CD8-positive, alpha-beta memory T cell (primary cell): Measurements from ENCODE around the gene SMCO1. TPM values are rescaled to one million over a fixed set of nuclear protein-coding genes. Genes with fewer than 3 reads are reported as not detected.
A peak's percentile ranks its signal among the peaks of the same experiment; 100 is the strongest.
"Not testable (repeated sequence)": the region's sequence is repeated elsewhere in the genome, so short reads cannot be mapped to it uniquely, and the experiment has no call there.

ENCODE experiments used
- CTCF ChIA-PET: fragments of 350-600 bp; sonication (Branson Sonifier 250); formaldehyde crosslinking; loops from one replicate; lab custom pipeline; 2021; ENCODE audit warnings: antibody characterized with exemption; lab: Charles Lee
- POLR2A ChIA-PET: fragments of 350-600 bp; sonication (Branson Sonifier 250); formaldehyde crosslinking; loops from one replicate; lab custom pipeline; 2021; ENCODE audit warnings: antibody characterized with exemption; lab: Charles Lee
- DNase-seq, 5 donors: peaks; one replicate each; pipeline versions ENCODE4 v3.0.0 to v3.0.0-alpha.2; 2020 to 2022; ENCODE audit warnings: mixed read lengths in 1 of 5
- H3K27ac ChIP-seq: one replicate; pipeline ENCODE4 v1.7.0; 2013; ENCODE audit warnings: low read depth, mild to moderate bottlenecking, low read length, moderate library complexity
- H3K27me3 ChIP-seq: 2 replicates; pipeline ENCODE4 v1.7.0; 2013; ENCODE audit warnings: low read length, mild to moderate bottlenecking; ENCODE audit not compliant: insufficient read depth, poor library complexity, severe bottlenecking
- H3K36me3 ChIP-seq: 2 replicates; pipeline ENCODE4 v1.7.0; 2013; ENCODE audit warnings: mild to moderate bottlenecking, low read length, moderate library complexity; ENCODE audit not compliant: insufficient read depth
- H3K4me1 ChIP-seq: 2 replicates; pipeline ENCODE4 v1.7.0; 2013; ENCODE audit warnings: mild to moderate bottlenecking, low read length, moderate library complexity; ENCODE audit not compliant: insufficient read depth
- H3K4me3 ChIP-seq: 2 replicates; pipeline ENCODE4 v1.7.0; 2013; ENCODE audit warnings: mild to moderate bottlenecking, low read length
- H3K9me3 ChIP-seq: 2 replicates; pipeline ENCODE4 v1.7.0; 2013; ENCODE audit warnings: mild to moderate bottlenecking, low read length
- H3K27ac Mint-ChIP-seq, 8 donors: one replicate each; pipeline ENCODE4 v1.8.0; 2020 to 2021; ENCODE audit warnings: mixed read lengths in 8 of 8, mild to moderate bottlenecking in 6 of 8, inconsistent platforms in 3 of 8, moderate library complexity in 3 of 8
- H3K27me3 Mint-ChIP-seq, 2 donors: one replicate each; pipeline ENCODE4 v1.8.0; 2020 to 2021; ENCODE audit warnings: mixed read lengths in 2 of 2, mild to moderate bottlenecking in 1 of 2, moderate library complexity in 1 of 2
- H3K36me3 Mint-ChIP-seq, 3 donors: one replicate each; pipeline ENCODE4 v1.8.0; 2020 to 2021; ENCODE audit warnings: mixed read lengths in 3 of 3, inconsistent platforms in 1 of 3, mild to moderate bottlenecking in 1 of 3
- H3K4me1 Mint-ChIP-seq, 3 donors: one replicate each; pipeline ENCODE4 v1.8.0; 2020 to 2021; ENCODE audit warnings: mixed read lengths in 3 of 3, inconsistent platforms in 1 of 3, mild to moderate bottlenecking in 1 of 3
- H3K4me3 Mint-ChIP-seq, 7 donors: one replicate each; pipeline ENCODE4 v1.8.0; 2020 to 2021; ENCODE audit warnings: mixed read lengths in 7 of 7, mild to moderate bottlenecking in 6 of 7, moderate library complexity in 4 of 7, inconsistent platforms in 2 of 7
- H3K9me3 Mint-ChIP-seq, 5 donors: one replicate each; pipeline ENCODE4 v1.8.0; 2020 to 2022; ENCODE audit warnings: mixed read lengths in 5 of 5, mild to moderate bottlenecking in 3 of 5, moderate library complexity in 2 of 5, inconsistent platforms in 1 of 5
- polyA plus RNA-seq: library from polyadenylated mRNA; unstranded; fragments of 300-500 nt; fragmentation: Illumina TruSeq; gene quantifications from one replicate; pipeline ENCODE4 v1.2.3, GENCODE V29; 2021
- total RNA-seq, 2 experiments: library from RNA; stranded (reverse); gene quantifications; one replicate each; pipeline ENCODE4 v1.2.3, GENCODE V29; 2021

Gene SMCO1
- total and polyA plus RNA-seq, 3 experiments from 2014 or later: not detected

- H3K9me3 ChIP-seq: peaks cover 25% of the 10 kb centered on the region
- H3K27me3 Mint-ChIP-seq: peaks cover 5 to 13% of the 10 kb centered on the region in 2 donors
- POLR2A ChIA-PET: not testable (repeated sequence)
Measured at GRCh38 chr3:196521291-196521690, 6.1 kb upstream of the SMCO1 start.

DNA sequence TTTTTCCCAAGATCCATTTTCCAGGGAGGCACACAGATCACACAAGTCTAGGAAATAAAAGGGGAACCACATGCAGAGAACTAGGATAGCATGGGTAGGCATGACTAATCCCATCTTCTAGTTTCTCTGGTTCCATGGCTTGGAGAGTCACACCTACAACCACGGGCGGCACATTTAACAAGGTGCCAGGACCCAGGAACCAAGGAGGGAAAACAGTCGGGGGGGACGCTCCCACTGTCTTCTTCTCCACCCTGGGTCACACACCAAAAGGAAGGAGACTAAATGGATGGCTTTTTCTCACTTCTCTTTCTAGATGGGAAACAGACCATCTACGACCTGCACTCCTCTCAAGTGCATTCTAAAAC is 4.6 kb upstream of the SMCO1 start:
- peaks cover 28 to 52% (median 47%) of the 10 kb centered on the region in 5 donors for H3K9me3 Mint-ChIP-seq
- ChIA-PET CTCF (interaction anchor here (1.2 to 2.0 kb wide), 3 partner anchors 34 to 266 kb away, joined by 3 to 10 read pairs (median 7); no protein-coding TSS in a partner anchor), POLR2A (no interaction called here)
- Histone ChIP-seq H3K4me1 (no peaks in the 10 kb centered on the region), H3K27me3 (no peaks in the 10 kb centered on the region), H3K9me3 (peaks cover 25% of the 10 kb centered on the region), H3K27ac (no peak overlapping the region), H3K36me3 (no peaks in the 10 kb centered on the region), H3K4me3 (no peak overlapping the region)
- peak in 1 of 5 donors; percentile 18 for DNase-seq
- peaks cover 2 to 9% of the 10 kb centered on the region in 2 donors for H3K27me3 Mint-ChIP-seq
- no peak overlapping the region for H3K27ac Mint-ChIP-seq
- H3K36me3 Mint-ChIP-seq: peaks cover 0 to 22% (median 6%) of the 10 kb centered on the region in 3 donors
- peak overlapping the region in 1 of 7 donors; percentile 23 for H3K4me3 Mint-ChIP-seq
- peaks cover 0 to 1% (median 0%) of the 10 kb centered on the region in 3 donors for H3K4me1 Mint-ChIP-seq

More at GRCh38 chr3:196521291-196521690, 6.1 kb upstream of the SMCO1 start:
- H3K27me3 ChIP-seq, DNase-seq, H3K4me1 ChIP-seq, H3K4me3 ChIP-seq, H3K27ac ChIP-seq, H3K27ac Mint-ChIP-seq, H3K4me3 Mint-ChIP-seq, H3K36me3 ChIP-seq, H3K4me1 Mint-ChIP-seq: not testable (repeated sequence)
- H3K9me3 Mint-ChIP-seq: peaks cover 28 to 49% (median 44%) of the 10 kb centered on the region in 5 donors
- peaks cover 0 to 22% (median 6%) of the 10 kb centered on the region in 3 donors for H3K36me3 Mint-ChIP-seq
- CTCF ChIA-PET: interaction anchor here (1.4 to 2.5 kb wide), 2 partner anchors 267 to 268 kb away, joined by 7 to 20 read pairs; no protein-coding TSS in a partner anchor

DNA sequence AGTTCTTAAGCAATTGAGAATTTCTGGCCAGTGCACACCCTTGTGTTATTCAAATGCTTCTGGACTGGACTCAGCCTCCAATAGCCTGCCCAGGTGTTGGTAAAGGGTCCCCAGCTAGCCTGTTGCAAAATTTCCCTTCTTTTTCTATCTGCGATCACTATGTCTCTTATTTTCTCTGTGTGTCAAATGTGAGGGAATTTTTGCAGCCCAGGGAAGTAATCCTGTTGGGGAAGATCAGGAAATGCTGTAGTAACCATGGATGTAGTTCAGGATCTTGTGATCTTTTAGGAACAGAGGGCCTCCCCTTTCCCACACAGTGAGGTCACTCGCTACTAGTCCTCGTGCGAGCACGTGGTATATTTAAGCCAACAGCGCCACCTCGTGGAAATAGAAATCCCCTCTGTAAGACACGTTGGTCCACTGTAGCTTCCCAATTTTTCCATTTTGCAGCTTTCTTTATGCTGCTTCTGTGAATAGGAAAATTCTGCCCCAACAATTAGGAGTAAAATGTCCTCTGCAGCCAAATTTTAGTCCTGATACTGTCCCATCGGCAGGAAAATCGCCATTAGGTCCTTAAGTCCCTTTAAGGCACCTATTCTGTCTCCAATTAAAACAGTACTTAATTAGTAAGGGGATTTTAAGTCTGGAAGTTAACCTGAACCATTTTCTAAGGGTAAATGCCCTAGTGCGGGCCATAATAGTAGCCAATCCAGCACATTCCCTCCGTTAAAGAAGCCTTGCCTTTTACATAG is 4.0 kb upstream of the SMCO1 start:
- Histone ChIP-seq H3K9me3 (peaks cover 25% of the 10 kb centered on the region), H3K27ac (no peak overlapping the region), H3K4me1 (no peaks in the 10 kb centered on the region), H3K4me3 (no peak overlapping the region), H3K36me3 (no peaks in the 10 kb centered on the region), H3K27me3 (no peaks in the 10 kb centered on the region)
- H3K4me3 Mint-ChIP-seq: no peak overlapping the region
- H3K4me1 Mint-ChIP-seq: peaks cover 0 to 1% (median 0%) of the 10 kb centered on the region in 3 donors
- CTCF ChIA-PET: interaction anchor here (0.8 to 2.2 kb wide), 4 partner anchors 10 to 265 kb away, joined by 3 to 10 read pairs (median 4); no protein-coding TSS in a partner anchor
- peaks cover 2 to 9% of the 10 kb centered on the region in 2 donors for H3K27me3 Mint-ChIP-seq
- H3K27ac Mint-ChIP-seq: no peak overlapping the region
- POLR2A ChIA-PET: no interaction called here
- H3K36me3 Mint-ChIP-seq: peaks cover 0 to 22% (median 6%) of the 10 kb centered on the region in 3 donors
- peaks cover 28 to 52% (median 47%) of the 10 kb centered on the region in 5 donors for H3K9me3 Mint-ChIP-seq
- DNase-seq: peak; percentile 28 to 72 (median 40)

- H3K9me3 Mint-ChIP-seq: peaks cover 28 to 52% (median 47%) of the 10 kb centered on the region in 5 donors
- ChIA-PET CTCF (interaction anchor here (1.3 to 2.2 kb wide), 3 partner anchors 10 to 264 kb away, joined by 4 to 10 read pairs (median 6); no protein-coding TSS in a partner anchor), POLR2A (no interaction called here)
- Histone ChIP-seq H3K27me3 (no peaks in the 10 kb centered on the region), H3K36me3 (no peaks in the 10 kb centered on the region), H3K9me3 (peaks cover 25% of the 10 kb centered on the region), H3K4me1 (no peaks in the 10 kb centered on the region), H3K4me3 (no peak overlapping the region), H3K27ac (no peak overlapping the region)
- H3K4me3 Mint-ChIP-seq: no peak overlapping the region
- H3K27ac Mint-ChIP-seq: no peak overlapping the region
- H3K36me3 Mint-ChIP-seq: peaks cover 0 to 27% (median 6%) of the 10 kb centered on the region in 3 donors
- peaks cover 0 to 1% (median 0%) of the 10 kb centered on the region in 3 donors for H3K4me1 Mint-ChIP-seq
- peaks cover 2 to 9% of the 10 kb centered on the region in 2 donors for H3K27me3 Mint-ChIP-seq
- DNase-seq: no peak
Measured at GRCh38 chr3:196517919-196518318, 2.8 kb upstream of the SMCO1 start.

DNA sequence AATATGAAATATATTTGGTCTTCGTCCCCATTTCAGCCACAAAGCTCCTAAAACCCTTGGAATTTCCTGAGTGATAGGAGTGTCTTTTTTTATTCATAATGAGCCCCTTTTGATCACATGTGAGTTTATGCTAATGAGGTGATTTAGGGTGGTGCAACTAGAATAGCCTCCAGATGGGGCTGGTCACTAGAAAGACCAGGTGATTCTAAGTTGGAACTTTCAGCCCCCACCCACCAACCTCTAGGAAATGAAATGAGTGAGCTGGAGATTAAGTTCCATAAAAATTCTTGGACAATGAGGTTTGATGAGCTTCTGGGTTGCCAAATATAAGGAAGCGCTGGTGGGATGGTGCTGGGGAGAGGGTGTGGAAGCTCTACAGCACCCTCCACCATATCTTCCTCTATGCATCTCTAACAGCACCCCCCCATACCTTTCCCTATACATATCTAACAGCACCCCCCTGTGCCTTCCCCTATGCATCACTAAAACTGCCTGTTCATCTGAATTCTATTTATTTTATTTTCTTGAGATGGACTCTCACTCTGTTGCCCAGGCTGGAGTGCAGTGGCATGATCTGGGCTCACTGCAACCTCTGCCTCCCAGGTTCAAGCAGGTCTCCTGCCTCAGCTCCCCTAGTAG is 2.1 kb upstream of the SMCO1 start:
- H3K36me3 ChIP-seq: no peaks in the 10 kb centered on the region
- peak overlapping the region in 1 of 8 donors; percentile 50 for H3K27ac Mint-ChIP-seq
- H3K4me1 ChIP-seq: no peaks in the 10 kb centered on the region
- no peaks in the 10 kb centered on the region for H3K27me3 ChIP-seq
- H3K4me1 Mint-ChIP-seq: peaks cover 0 to 1% (median 0%) of the 10 kb centered on the region in 3 donors
- no peak overlapping the region for H3K4me3 Mint-ChIP-seq
- H3K27me3 Mint-ChIP-seq: peaks cover 2 to 9% of the 10 kb centered on the region in 2 donors
- DNase-seq: no peak
- H3K36me3 Mint-ChIP-seq: peaks cover 0 to 27% (median 6%) of the 10 kb centered on the region in 3 donors
- ChIA-PET CTCF (interaction anchor here (0.9 to 2.2 kb wide), 4 partner anchors 9 to 444 kb away, joined by 3 to 6 read pairs (median 4); no protein-coding TSS in a partner anchor), POLR2A (no interaction called here)
- H3K9me3 ChIP-seq: peaks cover 25% of the 10 kb centered on the region
- H3K9me3 Mint-ChIP-seq: peaks cover 28 to 49% (median 47%) of the 10 kb centered on the region in 5 donors
- no peak overlapping the region for H3K27ac ChIP-seq
- H3K4me3 ChIP-seq: no peak overlapping the region

- ChIA-PET POLR2A (no interaction called here), CTCF (no interaction called here)
- peaks cover 0 to 1% (median 0%) of the 10 kb centered on the region in 3 donors for H3K4me1 Mint-ChIP-seq
- Histone ChIP-seq H3K4me3 (no peak overlapping the region), H3K4me1 (no peaks in the 10 kb centered on the region), H3K27me3 (no peaks in the 10 kb centered on the region), H3K36me3 (no peaks in the 10 kb centered on the region), H3K9me3 (peaks cover 14% of the 10 kb centered on the region), H3K27ac (no peak overlapping the region)
- no peak for DNase-seq
- peaks cover 0 to 9% of the 10 kb centered on the region in 2 donors for H3K27me3 Mint-ChIP-seq
- no peak overlapping the region for H3K27ac Mint-ChIP-seq
- H3K9me3 Mint-ChIP-seq: peaks cover 5 to 23% (median 20%) of the 10 kb centered on the region in 5 donors
- H3K4me3 Mint-ChIP-seq: no peak overlapping the region
- H3K36me3 Mint-ChIP-seq: peaks cover 0 to 9% (median 0%) of the 10 kb centered on the region in 3 donors
Measured at GRCh38 chr3:196514350-196514716, 813 bp downstream of the SMCO1 start.

DNA sequence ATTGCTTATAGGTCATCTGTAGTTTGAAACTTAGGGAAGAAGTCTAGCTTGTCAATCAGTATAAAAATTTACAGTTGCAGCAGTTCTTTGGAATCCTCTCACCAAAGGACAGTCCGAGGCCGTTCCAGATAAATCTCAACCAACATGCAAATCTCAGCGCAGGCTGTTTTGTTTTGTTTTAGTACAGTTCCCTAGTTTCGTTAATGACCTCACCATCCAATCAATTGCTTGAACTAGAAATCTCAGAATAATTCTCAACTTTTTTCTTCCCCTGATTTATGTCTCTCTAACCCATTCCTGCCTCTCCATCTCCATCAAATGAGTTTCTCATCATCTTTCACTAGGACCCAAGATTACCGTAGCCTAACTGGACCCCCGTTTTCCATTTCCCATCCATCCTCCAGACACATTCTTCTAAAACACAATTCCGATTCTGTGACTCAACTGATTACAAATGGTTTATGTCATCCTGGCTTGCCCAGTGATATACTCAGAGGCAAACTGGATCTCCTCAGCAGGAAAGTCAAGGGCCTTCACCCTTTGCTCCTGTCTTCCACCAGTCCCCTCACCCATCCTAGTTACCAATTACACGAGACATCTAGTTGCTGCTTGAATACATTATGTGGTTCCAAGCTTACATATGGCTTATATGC is 1.3 kb downstream of the SMCO1 start:
- H3K9me3 Mint-ChIP-seq: peaks cover under 1 to 18% (median 15%) of the 10 kb centered on the region in 5 donors
- DNase-seq: no peak
- H3K27me3 Mint-ChIP-seq: peaks cover 0 to 9% of the 10 kb centered on the region in 2 donors
- Histone ChIP-seq H3K27me3 (no peaks in the 10 kb centered on the region), H3K27ac (no peak overlapping the region), H3K4me1 (no peaks in the 10 kb centered on the region), H3K36me3 (no peaks in the 10 kb centered on the region), H3K4me3 (no peak overlapping the region), H3K9me3 (peaks cover 9% of the 10 kb centered on the region)
- H3K4me3 Mint-ChIP-seq: no peak overlapping the region
- H3K27ac Mint-ChIP-seq: no peak overlapping the region
- no peaks in the 10 kb centered on the region for H3K4me1 Mint-ChIP-seq
- CTCF ChIA-PET: interaction anchor here (0.6 kb wide), 1 partner anchor 1871 kb away, joined by 5 read pairs; no protein-coding TSS in a partner anchor
- peaks cover 0 to 9% (median 0%) of the 10 kb centered on the region in 3 donors for H3K36me3 Mint-ChIP-seq
- POLR2A ChIA-PET: no interaction called here
